Measurements from ENCODE around the gene PDE4D.
"Not testable (repeated sequence)": the region's sequence is repeated elsewhere in the genome, so short reads cannot be mapped to it uniquely, and the experiment has no call there.

Gene PDE4D

DNA sequence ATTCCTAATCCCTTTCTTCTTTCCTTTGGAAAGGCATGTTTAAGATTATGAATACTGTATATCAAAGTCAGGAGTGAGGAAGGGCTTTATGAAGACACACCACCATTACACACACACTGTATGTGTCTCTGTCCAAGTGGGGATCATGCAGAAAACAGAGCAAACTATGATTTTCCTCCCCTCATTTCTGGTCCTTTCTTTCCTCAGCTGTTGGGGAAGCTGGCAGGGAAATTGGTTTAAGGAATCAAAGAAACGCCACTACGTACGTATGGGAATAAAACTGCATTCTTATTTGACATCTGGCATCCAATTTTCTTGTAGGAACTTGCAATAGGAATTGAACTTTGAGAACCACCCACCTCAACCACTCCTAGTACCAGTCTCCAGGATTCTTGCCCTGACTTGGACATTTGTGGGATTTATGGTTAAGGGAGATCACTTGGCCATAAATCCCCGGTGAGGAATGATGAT lies 125.8 kb downstream of the PDE4D start:
- Histone ChIP-seq H3K4me1 (ENCODE audit: control insufficient read depth in 1 of 2, insufficient read depth in 2 of 2, low read length in 2 of 2) (peaks cover 9 to 10% of the 10 kb centered on the region in 2 donors), H3K27me3 (ENCODE audit: low read depth, low read length) (no peaks in the 10 kb centered on the region), H3K9me3 (ENCODE audit: control insufficient read depth in 1 of 2, low read length in 2 of 2) (no peaks in the 10 kb centered on the region), H3K4me3 (ENCODE audit: low read depth in 1 of 2, low read length in 2 of 2) (peak overlapping the region; percentile 80 to 96), H3K27ac (ENCODE audit: low read length) (peak overlapping the region; percentile 83), H3K36me3 (ENCODE audit: control insufficient read depth in 1 of 2, insufficient read depth in 2 of 2, low read length in 2 of 2) (no peaks in the 10 kb centered on the region)

- no peak overlapping the region for H3K27ac ChIP-seq (ENCODE audit: low read length)
- peaks cover 9 to 10% of the 10 kb centered on the region in 2 donors for H3K4me1 ChIP-seq (ENCODE audit: control insufficient read depth in 1 of 2, insufficient read depth in 2 of 2, low read length in 2 of 2)
- H3K9me3 ChIP-seq (ENCODE audit: control insufficient read depth in 1 of 2, low read length in 2 of 2) = no peaks in the 10 kb centered on the region
- H3K4me3 ChIP-seq (ENCODE audit: low read depth in 1 of 2, low read length in 2 of 2) = peak overlapping the region; percentile 80 to 96
- no peaks in the 10 kb centered on the region for H3K27me3 ChIP-seq (ENCODE audit: low read depth, low read length)
- H3K36me3 ChIP-seq (ENCODE audit: control insufficient read depth in 1 of 2, insufficient read depth in 2 of 2, low read length in 2 of 2) = no peaks in the 10 kb centered on the region
Observed at GRCh38 chr5:59767211-59767605, 126.3 kb downstream of the PDE4D start.

- Histone ChIP-seq H3K27ac (ENCODE audit: low read length) (peak overlapping the region; percentile 2), H3K4me3 (ENCODE audit: low read depth in 1 of 2, low read length in 2 of 2) (peak overlapping the region; percentile 80 to 96), H3K9me3 (ENCODE audit: control insufficient read depth in 1 of 2, low read length in 2 of 2) (no peaks in the 10 kb centered on the region), H3K36me3 (ENCODE audit: control insufficient read depth in 1 of 2, insufficient read depth in 2 of 2, low read length in 2 of 2) (no peaks in the 10 kb centered on the region), H3K27me3 (ENCODE audit: low read depth, low read length) (no peaks in the 10 kb centered on the region), H3K4me1 (ENCODE audit: control insufficient read depth in 1 of 2, insufficient read depth in 2 of 2, low read length in 2 of 2) (peaks cover 9 to 10% of the 10 kb centered on the region in 2 donors)
Observed at GRCh38 chr5:59766427-59767210, 126.9 kb downstream of the PDE4D start.

DNA sequence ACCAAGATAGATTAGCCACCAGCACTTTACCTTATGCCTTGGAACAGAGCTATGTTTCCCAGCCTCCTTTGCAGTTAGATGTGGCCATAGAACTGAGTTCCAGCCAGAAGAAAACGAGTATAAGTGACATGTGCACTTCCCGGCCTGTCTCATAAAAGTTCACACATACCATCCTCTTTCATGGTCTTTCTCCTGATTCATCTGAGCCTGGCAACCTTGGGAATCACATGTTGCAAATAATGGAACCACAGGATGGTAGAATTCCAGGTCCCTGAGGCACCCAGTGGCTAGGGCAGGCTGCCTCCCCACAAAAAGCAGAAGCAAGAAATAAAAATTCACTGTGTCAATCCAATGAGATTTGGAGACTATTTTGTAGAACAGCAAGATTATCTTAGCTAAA lies 128.1 kb downstream of the PDE4D start:
- Histone ChIP-seq H3K27ac (ENCODE audit: low read length) (no peak overlapping the region), H3K36me3 (ENCODE audit: control insufficient read depth in 1 of 2, insufficient read depth in 2 of 2, low read length in 2 of 2) (no peaks in the 10 kb centered on the region), H3K4me3 (ENCODE audit: low read depth in 1 of 2, low read length in 2 of 2) (no peak overlapping the region), H3K27me3 (ENCODE audit: low read depth, low read length) (no peaks in the 10 kb centered on the region), H3K4me1 (ENCODE audit: control insufficient read depth in 1 of 2, insufficient read depth in 2 of 2, low read length in 2 of 2) (peaks cover 9 to 17% of the 10 kb centered on the region in 2 donors), H3K9me3 (ENCODE audit: control insufficient read depth in 1 of 2, low read length in 2 of 2) (no peaks in the 10 kb centered on the region)

- Histone ChIP-seq H3K9me3 (ENCODE audit: control insufficient read depth in 1 of 2, low read length in 2 of 2) (no peaks in the 10 kb centered on the region), H3K4me3 (ENCODE audit: low read depth in 1 of 2, low read length in 2 of 2) (no peak overlapping the region), H3K27me3 (ENCODE audit: low read depth, low read length) (no peaks in the 10 kb centered on the region), H3K4me1 (ENCODE audit: control insufficient read depth in 1 of 2, insufficient read depth in 2 of 2, low read length in 2 of 2) (peaks cover 7 to 14% of the 10 kb centered on the region in 2 donors), H3K27ac (ENCODE audit: low read length) (no peak overlapping the region), H3K36me3 (ENCODE audit: control insufficient read depth in 1 of 2, insufficient read depth in 2 of 2, low read length in 2 of 2) (no peaks in the 10 kb centered on the region)
Observed at GRCh38 chr5:59764361-59764760, 129.2 kb downstream of the PDE4D start.

DNA sequence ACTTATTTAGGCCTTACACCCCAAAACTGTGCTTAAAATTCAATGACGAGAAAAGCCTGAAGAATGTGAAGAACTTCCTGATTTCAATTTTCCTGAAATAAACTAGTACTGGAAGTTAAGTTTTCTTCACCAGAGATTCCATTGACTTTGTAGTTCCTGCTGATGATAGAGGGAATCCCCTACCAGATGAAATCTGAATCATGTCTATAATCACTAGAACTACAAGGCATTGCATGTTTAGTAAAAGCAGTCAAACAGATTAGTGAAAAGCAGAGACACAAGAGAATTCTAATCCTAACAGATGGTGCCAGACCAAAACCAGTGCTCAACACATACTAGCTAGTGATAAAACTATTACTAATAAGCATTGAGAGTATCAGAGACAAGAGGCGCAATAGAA lies 130.0 kb downstream of the PDE4D start:
- no peaks in the 10 kb centered on the region for H3K9me3 ChIP-seq (ENCODE audit: control insufficient read depth in 1 of 2, low read length in 2 of 2)
- no peaks in the 10 kb centered on the region for H3K27me3 ChIP-seq (ENCODE audit: low read depth, low read length)
- H3K4me3 ChIP-seq (ENCODE audit: low read depth in 1 of 2, low read length in 2 of 2) = no peak overlapping the region
- H3K4me1 ChIP-seq (ENCODE audit: control insufficient read depth in 1 of 2, insufficient read depth in 2 of 2, low read length in 2 of 2) = peaks cover 0 to 10% of the 10 kb centered on the region in 2 donors
- no peak overlapping the region for H3K27ac ChIP-seq (ENCODE audit: low read length)
- no peaks in the 10 kb centered on the region for H3K36me3 ChIP-seq (ENCODE audit: control insufficient read depth in 1 of 2, insufficient read depth in 2 of 2, low read length in 2 of 2)

DNA sequence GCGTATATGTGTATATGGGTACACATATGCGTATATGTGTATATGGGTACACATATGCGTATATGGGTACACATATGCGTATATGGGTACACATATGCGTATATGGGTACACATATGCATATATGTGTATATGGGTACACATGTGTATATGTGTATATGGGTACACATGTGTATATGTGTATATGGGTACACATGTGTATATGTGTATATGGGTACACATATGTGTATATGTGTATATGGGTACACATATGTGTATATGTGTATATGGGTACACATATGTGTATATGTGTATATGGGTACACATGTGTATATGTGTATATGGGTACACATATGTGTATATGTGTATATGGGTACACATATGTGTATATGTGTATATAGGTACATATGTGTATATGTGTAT lies 131.3 kb downstream of the PDE4D start:
- H3K27ac ChIP-seq (ENCODE audit: low read length); H3K27me3 ChIP-seq (ENCODE audit: low read depth, low read length); H3K4me3 ChIP-seq (ENCODE audit: low read depth in 1 of 2, low read length in 2 of 2); H3K4me1 ChIP-seq (ENCODE audit: control insufficient read depth in 1 of 2, insufficient read depth in 2 of 2, low read length in 2 of 2); H3K9me3 ChIP-seq (ENCODE audit: control insufficient read depth in 1 of 2, low read length in 2 of 2); H3K36me3 ChIP-seq (ENCODE audit: control insufficient read depth in 1 of 2, insufficient read depth in 2 of 2, low read length in 2 of 2): not testable (repeated sequence)

GRCh38 chr5:59760785-59761348 lies 132.7 kb downstream of the PDE4D start:
- no peak overlapping the region for H3K27ac ChIP-seq (ENCODE audit: low read length)
- H3K4me1 ChIP-seq (ENCODE audit: control insufficient read depth in 1 of 2, insufficient read depth in 2 of 2, low read length in 2 of 2) = peaks cover 0 to 7% of the 10 kb centered on the region in 2 donors
- H3K36me3 ChIP-seq (ENCODE audit: control insufficient read depth in 1 of 2, insufficient read depth in 2 of 2, low read length in 2 of 2) = no peaks in the 10 kb centered on the region
- H3K27me3 ChIP-seq (ENCODE audit: low read depth, low read length) = no peaks in the 10 kb centered on the region
- no peaks in the 10 kb centered on the region for H3K9me3 ChIP-seq (ENCODE audit: control insufficient read depth in 1 of 2, low read length in 2 of 2)
- H3K4me3 ChIP-seq (ENCODE audit: low read depth in 1 of 2, low read length in 2 of 2) = no peak overlapping the region

- no peak overlapping the region for H3K4me3 ChIP-seq (ENCODE audit: low read depth in 1 of 2, low read length in 2 of 2)
- H3K9me3 ChIP-seq (ENCODE audit: control insufficient read depth in 1 of 2, low read length in 2 of 2) = no peaks in the 10 kb centered on the region
- peaks cover 0 to 7% of the 10 kb centered on the region in 2 donors for H3K4me1 ChIP-seq (ENCODE audit: control insufficient read depth in 1 of 2, insufficient read depth in 2 of 2, low read length in 2 of 2)
- H3K27me3 ChIP-seq (ENCODE audit: low read depth, low read length) = no peaks in the 10 kb centered on the region
- H3K36me3 ChIP-seq (ENCODE audit: control insufficient read depth in 1 of 2, insufficient read depth in 2 of 2, low read length in 2 of 2) = no peaks in the 10 kb centered on the region
- no peak overlapping the region for H3K27ac ChIP-seq (ENCODE audit: low read length)
Observed at GRCh38 chr5:59759600-59760351, 133.8 kb downstream of the PDE4D start.

DNA sequence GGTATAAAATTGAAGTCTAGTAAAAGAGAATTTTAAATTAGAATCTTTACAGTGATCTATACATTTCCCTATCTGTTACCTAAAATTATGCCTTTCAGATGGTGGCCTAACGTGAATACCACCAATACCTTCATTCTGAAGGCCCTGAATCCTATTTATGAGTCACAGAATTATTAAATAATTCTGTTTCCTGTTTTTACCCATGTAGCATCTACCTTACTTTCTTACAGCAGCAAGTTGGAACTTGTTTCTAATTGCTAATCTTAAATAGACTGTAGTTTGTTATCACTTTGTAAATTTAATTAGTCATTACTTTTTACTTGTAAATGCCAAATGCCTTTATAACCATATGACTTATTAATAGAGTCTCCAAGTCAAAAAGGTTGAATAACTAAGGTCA lies 135.0 kb downstream of the PDE4D start:
- Histone ChIP-seq H3K27ac (ENCODE audit: low read length) (no peak overlapping the region), H3K9me3 (ENCODE audit: control insufficient read depth in 1 of 2, low read length in 2 of 2) (no peaks in the 10 kb centered on the region), H3K27me3 (ENCODE audit: low read depth, low read length) (no peaks in the 10 kb centered on the region), H3K36me3 (ENCODE audit: control insufficient read depth in 1 of 2, insufficient read depth in 2 of 2, low read length in 2 of 2) (no peaks in the 10 kb centered on the region), H3K4me3 (ENCODE audit: low read depth in 1 of 2, low read length in 2 of 2) (no peak overlapping the region), H3K4me1 (ENCODE audit: control insufficient read depth in 1 of 2, insufficient read depth in 2 of 2, low read length in 2 of 2) (peaks cover 0 to 7% of the 10 kb centered on the region in 2 donors)

DNA sequence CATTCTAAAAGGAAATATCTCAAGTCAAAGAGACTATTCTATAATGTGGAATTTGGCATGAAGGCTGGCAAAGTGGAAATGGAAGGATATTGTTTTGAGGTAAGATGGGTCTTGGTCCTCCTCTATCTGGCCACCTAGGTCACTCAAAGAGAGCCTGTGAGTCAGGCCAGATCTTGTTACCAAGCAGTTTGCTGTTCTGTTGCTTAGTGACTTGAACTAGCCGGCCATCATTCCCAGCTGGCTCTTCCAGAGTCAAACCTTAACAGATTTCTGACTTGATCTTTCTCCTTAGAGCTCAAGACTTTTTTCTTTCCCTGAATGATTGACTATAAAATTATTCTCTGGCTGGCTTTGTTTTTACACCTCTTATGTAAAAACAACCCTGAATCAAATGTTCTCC lies 136.1 kb downstream of the PDE4D start:
- H3K4me3 ChIP-seq (ENCODE audit: low read depth in 1 of 2, low read length in 2 of 2) = no peak overlapping the region
- peaks cover 0 to 7% of the 10 kb centered on the region in 2 donors for H3K4me1 ChIP-seq (ENCODE audit: control insufficient read depth in 1 of 2, insufficient read depth in 2 of 2, low read length in 2 of 2)
- no peaks in the 10 kb centered on the region for H3K9me3 ChIP-seq (ENCODE audit: control insufficient read depth in 1 of 2, low read length in 2 of 2)
- H3K27ac ChIP-seq (ENCODE audit: low read length) = no peak overlapping the region
- no peaks in the 10 kb centered on the region for H3K27me3 ChIP-seq (ENCODE audit: low read depth, low read length)
- no peaks in the 10 kb centered on the region for H3K36me3 ChIP-seq (ENCODE audit: control insufficient read depth in 1 of 2, insufficient read depth in 2 of 2, low read length in 2 of 2)
